H4 (cell line): ENCODE results near the gene CYB561A3. TPM values are rescaled to one million over a fixed set of nuclear protein-coding genes. Genes with fewer than 3 reads are reported as not detected.
"Not testable (repeated sequence)": the region's sequence is repeated elsewhere in the genome, so short reads cannot be mapped to it uniquely, and the experiment has no call there.

ENCODE experiments used
- DNase-seq: peaks from one replicate; pipeline ENCODE4 v3.0.0-alpha.2; 2015; ENCODE audit warnings: low spot score
- total RNA-seq: library from RNA; depleted of rRNA; stranded (reverse); fragments of >200 nt; shearing (Covaris generic); gene quantifications from 2 replicates; pipeline ENCODE4 v1.2.3, GENCODE V29; 2014; rRNA removed

Gene CYB561A3, protein sequence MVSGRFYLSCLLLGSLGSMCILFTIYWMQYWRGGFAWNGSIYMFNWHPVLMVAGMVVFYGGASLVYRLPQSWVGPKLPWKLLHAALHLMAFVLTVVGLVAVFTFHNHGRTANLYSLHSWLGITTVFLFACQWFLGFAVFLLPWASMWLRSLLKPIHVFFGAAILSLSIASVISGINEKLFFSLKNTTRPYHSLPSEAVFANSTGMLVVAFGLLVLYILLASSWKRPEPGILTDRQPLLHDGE
- total RNA-seq, result 29.0 and 41.8 TPM in 2 replicates

DNA sequence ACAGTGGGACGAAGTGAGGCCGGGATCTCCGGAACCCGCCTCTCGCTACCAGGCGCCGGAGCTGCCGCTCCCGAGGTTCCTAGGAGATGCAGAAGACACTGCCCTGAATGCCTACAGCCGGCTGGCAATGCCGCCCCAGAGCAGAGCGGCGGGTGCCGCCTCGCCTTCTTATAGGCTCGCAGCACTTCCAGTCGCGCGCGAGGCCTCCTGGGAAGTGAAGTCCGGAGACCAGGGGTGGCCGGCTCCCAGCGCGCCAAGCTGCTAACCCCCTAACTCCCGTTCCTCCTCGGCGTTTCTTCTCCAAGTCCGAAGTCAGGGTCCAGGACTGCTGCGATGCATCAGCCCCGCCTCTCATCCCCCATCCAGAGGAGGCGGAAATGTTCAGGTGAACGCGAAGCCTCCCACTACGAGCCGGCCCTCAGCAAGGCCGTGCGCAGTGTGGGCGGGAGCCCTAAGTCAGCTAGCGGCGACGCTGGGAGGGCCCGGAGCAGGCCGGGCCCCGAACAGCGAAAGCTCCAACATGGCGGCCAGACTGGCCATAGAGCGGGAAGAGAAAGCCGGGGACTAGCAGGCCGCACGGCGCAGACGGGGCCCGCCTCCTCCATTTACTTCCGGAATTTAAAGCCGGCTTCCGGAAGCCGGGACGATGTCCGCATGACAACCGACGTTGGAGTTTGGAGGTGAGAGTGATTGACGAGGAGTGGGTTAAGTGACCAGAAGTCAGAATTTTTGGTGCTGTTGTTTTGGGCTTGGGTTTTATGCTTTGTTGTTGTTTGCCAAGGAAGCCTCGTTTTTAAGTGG, at the start of gene CYB561A3, which contains the start of gene TMEM138:
CYB561A3 (minus strand) TSS at position 142 of the 801 bp plus-strand sequence. CDS start 5,169 bp downstream, outside the sequence.
TMEM138 (plus strand) TSS at position 634 of the 801 bp plus-strand sequence. CDS start 2,017 bp downstream, outside the sequence.
- peak; percentile 88 for DNase-seq

DNA sequence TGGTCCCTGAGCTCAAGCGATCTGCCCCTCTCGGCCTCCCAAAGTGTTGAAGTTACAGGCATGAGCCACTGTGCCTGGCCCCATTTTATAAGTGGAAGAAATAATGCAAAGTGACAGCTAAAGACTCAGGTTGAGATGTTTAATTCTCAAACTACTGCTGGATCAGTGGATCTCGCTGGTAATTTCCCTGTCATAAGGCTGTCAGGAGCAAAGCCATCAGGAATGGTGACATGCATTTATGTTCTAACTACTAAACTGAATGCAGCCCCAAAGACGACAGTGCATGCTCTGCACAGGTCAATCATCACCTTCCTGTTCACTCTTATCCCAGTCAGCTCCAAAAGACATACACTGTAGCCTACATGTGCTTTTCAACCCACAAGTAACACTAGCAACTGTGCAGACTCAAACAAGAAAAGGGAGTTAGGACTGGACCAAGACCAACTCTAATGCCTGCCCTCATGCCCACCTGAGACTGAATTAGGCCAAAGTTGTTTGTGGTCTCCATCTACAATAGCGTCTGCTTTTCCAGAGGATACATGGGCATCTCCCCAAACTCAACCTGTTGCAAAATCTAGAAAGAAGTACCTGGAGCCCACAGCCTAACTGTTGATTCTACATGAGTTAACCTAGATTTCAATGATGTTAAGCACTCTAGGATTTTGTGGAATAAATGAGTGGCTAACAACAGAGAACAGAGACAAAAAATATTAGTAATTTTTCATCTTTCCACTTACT, 45.5 kb upstream of the CYB561A3 start:
- no peak for DNase-seq

DNA sequence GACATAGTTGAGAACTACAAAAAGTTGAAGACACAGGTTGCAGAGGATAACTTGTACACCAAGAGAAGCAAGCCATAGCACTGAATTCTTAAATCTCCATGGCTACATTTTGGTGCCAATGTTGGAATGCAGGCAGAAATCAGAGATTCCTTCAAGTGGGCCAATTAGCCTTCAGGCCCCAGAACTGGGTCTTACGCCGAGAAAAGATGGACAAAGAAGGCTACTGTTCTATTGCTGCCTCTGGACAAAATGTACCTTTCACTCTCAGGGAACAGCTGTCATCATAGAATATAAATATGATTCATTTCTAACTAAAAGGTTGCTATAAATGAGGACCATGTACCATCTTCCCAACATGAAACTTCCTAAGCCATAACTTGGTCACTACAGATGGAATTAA, 44.4 kb upstream of the CYB561A3 start:
- no peak for DNase-seq

DNA sequence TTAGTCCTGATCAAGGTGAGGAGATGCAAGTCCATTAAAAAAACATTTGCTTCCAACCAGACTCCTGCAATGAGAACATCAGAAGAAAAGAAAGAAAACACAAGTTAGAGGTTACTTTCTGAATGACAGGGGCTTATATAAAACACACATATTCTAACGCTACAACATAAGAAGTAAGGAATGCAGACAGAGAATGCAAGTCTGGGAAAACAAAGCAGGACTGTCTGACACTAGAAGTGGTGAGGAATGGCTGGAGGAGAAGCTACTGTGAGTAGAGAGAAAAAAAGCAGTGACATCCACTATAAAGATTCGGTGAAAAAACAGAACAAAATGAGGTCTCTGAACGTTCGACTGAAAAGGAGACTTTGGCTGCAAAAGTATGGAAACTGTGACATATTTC, 43.0 kb upstream of the CYB561A3 start:
- DNase-seq, result no peak

DNA sequence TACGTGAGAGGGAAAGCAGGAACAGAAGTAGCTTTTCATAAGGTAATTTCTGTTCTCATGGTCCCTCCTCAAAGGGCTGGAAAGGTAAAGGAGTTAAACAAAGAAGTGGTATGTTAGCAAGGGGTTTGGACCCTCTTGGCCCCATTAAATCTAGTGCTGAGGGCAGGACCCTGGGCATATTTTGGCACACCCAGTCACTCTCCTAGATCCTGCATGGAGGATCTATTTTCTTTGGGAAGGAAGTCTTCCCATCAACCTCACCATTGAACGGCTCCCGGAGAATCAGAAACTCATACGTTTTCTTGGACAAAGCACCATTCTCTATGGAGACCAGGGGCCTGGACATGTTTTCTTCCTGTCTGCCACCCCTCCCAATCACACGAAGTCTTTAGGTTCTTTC, 42.4 kb upstream of the CYB561A3 start:
- no peak for DNase-seq

DNA sequence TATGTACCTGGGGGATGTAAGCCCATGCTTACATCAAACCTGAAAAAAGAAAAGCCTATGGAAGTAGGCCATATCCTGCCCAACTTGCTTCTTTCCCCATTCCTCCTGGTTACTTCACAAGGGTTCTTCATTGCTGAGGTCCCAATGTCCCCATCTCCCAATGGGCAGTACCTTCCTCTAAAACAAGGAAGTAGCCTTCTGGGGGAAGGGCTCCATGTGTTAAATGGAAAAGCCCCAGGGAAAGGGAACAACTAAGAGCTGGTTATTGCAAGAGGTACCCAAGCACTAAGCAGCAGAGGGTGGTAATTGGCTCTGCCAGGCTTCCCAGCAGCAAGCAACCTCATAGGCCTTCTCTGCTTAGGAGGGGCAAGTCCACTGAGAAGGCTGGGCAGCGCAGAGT, 42.0 kb upstream of the CYB561A3 start:
- DNase-seq, result no peak

DNA sequence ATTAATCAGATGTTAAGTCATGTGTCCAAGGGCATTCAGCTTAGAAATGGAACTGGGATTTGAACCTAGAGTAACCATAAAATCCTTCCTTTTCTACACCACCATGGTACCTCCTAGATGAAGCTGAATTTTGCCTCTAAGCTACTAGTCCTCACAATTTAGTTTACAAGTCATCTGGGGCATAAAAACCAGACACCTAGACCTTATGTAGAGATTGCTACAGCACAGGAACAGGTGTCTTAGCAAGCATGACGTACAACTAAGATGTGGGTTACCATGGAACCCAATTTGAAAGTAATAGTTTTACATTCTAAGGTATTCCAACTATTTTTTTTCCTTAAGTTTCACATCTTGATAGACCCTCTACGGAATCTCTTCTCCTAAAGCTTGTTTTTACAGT, 39.9 kb upstream of the CYB561A3 start:
- DNase-seq, result no peak

DNA sequence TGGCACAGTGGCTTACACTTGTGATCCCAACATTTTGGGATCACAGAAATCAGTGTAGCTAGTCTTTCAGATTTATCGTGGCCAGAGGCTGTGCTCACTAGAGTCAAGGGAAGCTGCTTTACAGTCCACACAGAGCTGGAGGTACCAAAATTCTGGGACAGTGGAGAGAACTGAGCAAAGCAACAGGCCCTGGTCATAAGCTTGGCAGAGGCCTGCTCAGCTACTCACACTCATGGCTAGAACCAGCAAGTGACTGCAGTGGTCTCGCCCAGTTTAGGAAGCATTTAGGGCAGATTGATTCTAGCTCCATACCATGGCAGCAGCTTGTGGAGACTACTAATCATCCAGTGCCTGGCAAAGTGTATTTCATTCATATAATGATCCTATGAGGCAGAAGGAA, 39.5 kb upstream of the CYB561A3 start:
- no peak for DNase-seq

DNA sequence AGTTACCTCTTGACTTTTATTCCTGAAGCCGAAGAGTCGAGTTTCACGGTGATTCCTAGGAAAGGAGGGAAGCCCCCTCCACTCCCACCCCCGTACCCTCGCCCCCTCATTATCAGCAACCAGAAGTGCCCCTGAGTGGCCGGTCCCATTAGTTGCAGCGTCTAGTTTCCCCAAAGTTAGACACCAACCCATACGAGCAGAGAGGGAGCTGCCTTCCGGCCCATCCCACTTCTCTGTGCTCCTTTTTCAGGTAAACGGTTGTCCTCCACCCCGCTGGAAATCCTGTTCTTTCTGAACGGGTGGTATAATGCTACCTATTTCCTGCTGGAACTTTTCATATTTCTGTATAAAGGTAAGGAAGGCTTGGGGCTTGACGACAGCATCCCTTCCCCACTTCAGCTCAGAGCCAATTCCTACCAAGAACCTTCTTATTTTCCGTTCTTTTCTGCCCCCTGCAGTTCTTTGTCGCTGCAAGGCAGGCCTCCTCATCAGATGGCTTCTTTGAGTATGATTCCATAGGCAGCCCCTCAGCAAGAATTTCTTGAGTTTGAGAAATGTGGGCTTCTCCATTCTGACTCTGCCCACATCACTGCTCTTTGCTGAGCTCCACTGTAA, 31.4 kb upstream of the CYB561A3 start:
- DNase-seq, result no peak

DNA sequence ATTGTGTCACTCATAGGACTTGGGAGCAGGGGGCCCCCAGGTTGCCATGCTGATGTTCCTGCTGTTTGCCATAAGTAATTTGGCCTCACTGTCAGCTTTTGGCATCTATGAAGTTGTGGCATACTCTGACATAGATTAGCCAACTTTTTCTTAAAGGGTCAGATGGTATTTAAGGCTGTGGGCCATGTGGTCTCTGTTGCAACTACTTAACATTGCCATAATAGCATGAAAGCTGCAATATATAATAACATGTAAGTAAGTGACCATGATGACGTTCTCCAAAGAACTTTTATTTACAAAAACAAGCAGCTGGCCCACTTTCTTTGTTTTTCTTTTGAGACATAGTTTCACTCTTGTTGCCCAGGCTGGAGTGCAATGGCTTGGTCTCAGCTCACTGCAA, 28.5 kb upstream of the CYB561A3 start:
- no peak for DNase-seq

DNA sequence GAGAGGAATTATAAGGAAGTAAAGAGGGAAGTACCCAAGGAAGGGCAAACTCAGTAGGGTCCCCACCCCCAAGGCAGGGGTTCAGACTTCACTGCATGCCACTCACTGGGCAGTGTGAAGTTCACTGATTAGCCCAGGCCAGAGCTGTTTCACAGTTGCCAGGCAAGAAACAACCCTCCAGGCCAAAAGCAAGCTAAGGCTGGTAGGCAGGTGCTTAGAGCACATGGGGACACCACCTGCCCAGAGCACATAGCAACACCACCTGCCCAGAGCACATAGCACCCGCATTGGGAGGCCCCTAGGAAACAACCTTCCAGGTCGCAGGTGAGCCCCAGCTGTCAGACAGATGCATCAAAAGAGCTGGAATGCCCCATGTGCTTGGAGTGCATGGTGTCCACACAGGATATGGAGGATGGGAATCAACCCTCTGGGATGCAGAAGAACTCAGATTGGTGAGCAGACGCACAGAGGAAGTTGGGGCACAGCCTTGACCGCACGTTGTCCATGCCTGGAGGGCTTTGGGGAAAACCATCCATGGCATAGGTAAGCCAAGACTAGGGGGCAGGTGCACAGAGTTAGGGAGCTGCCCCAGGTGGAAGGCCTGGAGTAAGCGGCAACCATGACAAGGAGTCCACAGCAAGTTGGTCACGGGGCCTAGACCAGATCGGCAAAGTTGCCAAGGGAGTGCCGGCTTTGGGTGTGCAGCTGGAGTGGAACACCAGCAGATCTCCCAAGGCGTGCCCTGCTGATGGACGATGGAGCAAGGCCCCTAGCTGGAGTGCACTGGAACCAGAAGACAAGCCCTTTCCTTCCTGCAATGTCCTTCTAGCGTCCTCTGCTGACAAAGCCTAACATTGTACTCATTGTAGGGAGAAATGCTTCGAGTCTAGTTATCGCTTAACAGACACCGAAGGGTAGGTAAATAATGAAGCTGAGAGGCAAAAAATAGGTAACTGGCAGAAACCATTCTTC, 22.9 kb upstream of the CYB561A3 start:
- DNase-seq, result no peak

DNA sequence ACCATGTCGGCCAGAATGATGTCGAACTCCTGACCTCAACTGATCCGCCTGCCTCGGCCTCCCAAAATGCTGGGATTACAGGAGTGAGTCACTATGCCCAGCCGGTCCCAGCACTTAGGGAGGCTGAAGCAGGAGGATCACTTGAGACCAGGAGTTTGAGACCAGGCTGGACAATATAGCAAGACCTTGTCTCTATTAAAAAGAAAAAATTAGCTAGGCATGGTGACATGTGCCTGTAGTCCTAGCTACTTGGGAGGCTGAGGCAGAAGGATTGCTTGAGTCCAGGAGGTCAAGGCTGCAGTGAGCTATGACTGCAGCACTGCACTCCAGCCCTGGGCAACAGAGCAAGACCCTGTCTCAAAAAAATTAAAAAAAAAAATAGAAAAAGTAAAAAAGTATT, 22.2 kb upstream of the CYB561A3 start:
- not testable (repeated sequence) for DNase-seq

DNA sequence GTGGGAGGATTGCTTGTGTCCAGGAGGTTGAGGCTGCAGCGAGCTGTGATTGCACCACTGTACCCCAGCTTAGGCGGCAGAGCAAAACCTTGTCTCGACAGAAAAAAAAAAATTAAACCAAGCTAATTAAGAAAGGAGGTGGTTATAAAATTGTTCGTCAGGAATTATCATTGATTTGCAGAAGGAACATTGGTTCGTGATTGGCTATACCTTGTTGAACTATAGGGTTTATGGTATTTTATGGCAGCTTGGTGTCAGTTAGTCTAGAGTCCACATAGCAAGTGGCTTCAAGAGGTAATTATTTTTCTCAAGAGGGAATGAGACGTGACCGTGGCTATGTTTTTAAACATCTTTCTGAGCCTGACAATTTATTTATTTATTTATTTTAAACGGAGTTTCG, 19.2 kb upstream of the CYB561A3 start:
- no peak for DNase-seq

DNA sequence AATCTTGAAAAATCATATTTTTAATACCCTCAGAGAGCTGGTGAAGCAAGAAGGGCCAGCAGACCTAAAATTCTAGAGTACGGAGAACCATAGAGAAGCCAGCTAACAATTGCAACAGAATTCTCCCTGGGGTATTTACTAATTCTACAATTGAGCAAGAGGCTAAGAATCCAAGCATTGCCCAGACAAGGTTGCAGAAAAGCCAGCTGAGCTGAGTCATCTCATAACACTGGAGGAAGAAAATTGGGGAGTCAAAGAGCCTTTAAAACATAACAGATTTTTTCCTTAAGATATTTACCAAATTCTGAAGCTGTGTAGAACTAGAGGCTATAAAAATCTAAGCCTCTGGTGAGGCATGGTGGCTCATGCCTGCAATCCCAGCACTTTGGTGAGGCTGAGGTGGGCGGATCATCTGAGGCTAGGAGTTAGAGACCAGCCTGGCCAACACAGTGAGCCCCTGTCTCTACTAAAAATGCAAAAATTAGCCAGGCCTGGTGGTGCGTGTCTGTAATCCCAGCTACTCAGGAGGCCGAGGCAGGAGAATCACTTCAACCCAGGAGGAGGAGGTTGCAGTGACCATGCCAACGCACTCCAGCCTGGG, 17.1 kb upstream of the CYB561A3 start:
- DNase-seq, result peak; percentile 75

DNA sequence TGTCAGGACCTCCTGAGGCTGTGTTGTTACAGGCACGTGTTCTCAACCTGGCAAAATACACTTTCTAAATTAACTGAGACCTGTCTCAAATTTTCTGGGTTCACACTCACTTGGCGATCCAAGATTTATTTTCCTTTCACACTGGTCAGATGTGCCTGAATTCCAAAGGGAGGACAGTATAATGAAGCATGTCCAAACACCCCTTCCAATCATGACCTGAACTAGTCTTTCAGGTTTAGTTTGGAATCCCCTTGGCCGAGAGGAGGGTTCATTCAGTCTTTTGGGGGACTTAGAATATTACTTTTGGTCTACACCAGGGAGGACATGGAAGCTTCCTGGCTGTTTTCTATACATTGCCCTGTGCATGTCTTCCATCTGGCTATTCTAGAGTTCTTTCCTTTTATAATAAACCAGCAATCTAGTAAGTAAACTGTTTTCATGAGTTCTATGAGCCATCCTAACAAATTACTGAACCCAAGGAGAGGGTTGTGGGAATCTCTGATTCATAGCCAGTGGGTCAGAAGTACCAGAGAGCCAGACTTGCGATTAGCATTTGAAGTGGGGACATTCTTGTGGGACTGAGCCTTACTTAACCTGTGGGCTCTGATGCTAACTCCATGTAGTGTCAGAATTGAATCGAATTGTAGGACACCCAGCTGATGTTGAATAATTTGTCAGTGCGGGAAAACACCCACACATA, 15.9 kb upstream of the CYB561A3 start:
- no peak for DNase-seq

DNA sequence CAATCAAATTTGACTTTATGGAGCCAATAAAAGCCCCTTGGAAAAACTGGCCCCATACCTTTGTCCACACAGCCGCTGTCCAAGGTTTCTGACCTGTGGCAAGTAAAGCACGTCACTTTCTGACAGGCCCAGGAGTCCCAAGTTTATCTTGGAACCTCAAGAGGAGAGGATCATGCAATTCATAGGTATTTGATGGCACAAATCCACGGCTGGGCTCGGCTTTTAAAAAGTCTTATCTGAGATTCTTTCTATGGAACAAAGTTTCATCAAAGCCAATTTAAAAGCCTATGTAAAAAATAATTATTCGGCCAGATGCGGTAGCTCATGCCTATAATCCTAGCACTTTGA, 14.1 kb upstream of the CYB561A3 start:
- no peak for DNase-seq

DNA sequence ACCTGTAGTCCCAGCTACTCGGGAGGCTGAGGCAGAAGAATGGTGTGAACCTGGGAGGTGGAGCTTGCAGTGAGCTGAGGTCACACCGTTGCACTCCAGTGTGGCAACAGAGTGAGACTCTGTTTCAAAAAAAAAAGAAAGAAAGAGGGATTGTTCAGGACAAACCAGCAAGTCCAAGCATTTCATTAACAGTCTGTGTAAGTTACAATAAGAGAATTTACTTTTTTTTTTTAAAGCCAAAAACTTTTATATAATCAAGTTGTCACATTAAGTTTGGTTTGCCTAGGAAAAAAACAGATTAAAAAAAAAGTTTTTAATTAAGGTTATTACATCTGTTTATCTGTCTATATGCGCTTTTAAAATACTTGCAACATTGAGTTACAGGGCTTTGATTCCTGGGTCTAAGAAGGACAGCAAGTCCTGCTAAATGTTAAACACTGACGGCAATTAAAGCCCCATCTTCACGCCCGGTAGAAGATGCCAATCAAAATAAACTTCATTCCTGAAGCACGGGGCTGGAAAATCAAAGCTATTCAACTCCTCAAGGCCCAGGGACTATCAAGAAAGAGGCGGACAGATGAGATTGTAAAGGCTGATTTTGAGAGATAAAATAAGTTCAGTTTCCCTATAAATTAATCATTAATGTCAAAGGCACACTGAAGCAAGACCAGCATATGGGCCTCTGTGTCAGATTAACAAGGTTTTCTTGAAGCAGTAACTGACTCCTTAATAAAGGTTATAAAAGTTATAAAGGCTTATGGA, 11.2 kb upstream of the CYB561A3 start:
- no peak for DNase-seq

DNA sequence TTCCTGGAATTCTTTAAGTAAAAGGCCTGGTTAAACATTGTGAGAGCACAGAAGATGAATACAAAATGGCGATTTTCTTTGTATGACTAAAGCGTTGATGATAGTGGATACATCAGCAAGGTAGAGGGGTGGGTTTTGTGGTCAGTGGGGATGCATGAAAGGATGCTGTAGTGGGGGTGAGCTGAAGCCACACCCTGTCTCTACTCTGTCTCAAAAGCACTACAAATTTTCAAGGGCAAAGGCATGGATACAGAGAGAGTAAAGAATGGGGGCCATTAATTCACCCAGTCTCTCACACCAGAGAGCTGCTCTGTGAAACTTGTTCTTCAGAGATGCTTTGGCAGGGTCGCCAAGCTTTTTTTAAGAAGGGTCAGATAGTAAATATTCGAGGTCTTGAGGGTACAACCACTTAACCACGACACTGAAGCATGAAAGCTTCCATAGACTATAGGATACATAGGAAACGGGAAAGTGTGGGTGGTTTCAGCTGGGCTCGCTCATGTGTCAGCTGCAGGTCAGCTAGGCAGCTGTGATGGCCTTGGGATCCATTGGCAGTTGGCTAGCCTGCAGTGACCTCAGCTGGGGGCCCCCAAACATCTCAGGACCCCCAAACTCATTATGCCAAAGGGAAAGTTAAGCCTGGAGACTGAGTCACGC, 8.8 kb upstream of the CYB561A3 start:
- DNase-seq, result no peak
